GM12878 (cell line): Measurements from ENCODE around the gene SEPHS1. TPM values are rescaled to one million over a fixed set of nuclear protein-coding genes. Genes with fewer than 3 reads are reported as not detected.
A peak's percentile ranks its signal among the peaks of the same experiment; 100 is the strongest.

ENCODE experiments used
- ATAC-seq: fragments of 200-7000 bp; cut with Tn5 transposase; 3 replicates; pipeline ENCODE4 v1.9.1; 2020; ENCODE audit warnings: mild to moderate bottlenecking, moderate library complexity
- BruUV-seq: library from RNA; stranded (reverse); fragments of 400-500 nt; replicated peaks from 2 replicates; lab custom pipeline; 2021; lab: Mats Ljungman, UMichigan
- CTCF ChIA-PET: fragments of 300-600 bp; sonication (Branson Sonifier 250); formaldehyde crosslinking; extraction: SDS; loops from one replicate; lab custom pipeline; 2021; ENCODE audit warnings: inconsistent platforms; lab: Yijun Ruan, JAX
- POLR2A ChIA-PET: fragments of 350-600 bp; formaldehyde crosslinking; extraction: SDS; loops from one replicate; lab custom pipeline; 2021; ENCODE audit warnings: inconsistent platforms; lab: Charles Lee
- RAD21 ChIA-PET: fragments of 300-600 bp; sonication (Branson Sonifier 250); formaldehyde crosslinking; loops from one replicate; lab custom pipeline; 2023; ENCODE audit warnings: antibody characterized with exemption; ENCODE audit not compliant: unreplicated experiment; lab: Charles Lee
- SMC1A ChIA-PET: fragments of 300-600 bp; sonication (Branson Sonifier 250); formaldehyde crosslinking; loops from one replicate; lab custom pipeline; 2023; ENCODE audit not compliant: unreplicated experiment, uncharacterized antibody; lab: Charles Lee
- DNase-seq: peaks from one replicate; pipeline ENCODE4 v3.0.0-alpha.2; 2011; ENCODE audit warnings: low read depth, low spot score
- FAIRE-seq: peaks from 3 replicates; lab custom pipeline; 2011; peaks lifted over from hg19 to GRCh38; lab: Jason Lieb, UNC
- H2AFZ ChIP-seq: 2 replicates; pipeline ENCODE4 v1.6.0; 2011; ENCODE audit warnings: low read depth, low read length, control low read depth; ENCODE audit not compliant: control insufficient read depth
- H3K27ac ChIP-seq: 2 replicates; pipeline ENCODE4 v1.5.1; 2011; ENCODE audit warnings: control low read depth; ENCODE audit not compliant: control insufficient read depth, insufficient read depth
- H3K27me3 ChIP-seq, 2 experiments: replicated peaks in 1 of 2; 2 replicates each; pipeline versions ENCODE4 v1.6.0 to v1.6.1; 2011; ENCODE audit warnings: low read length in 1 of 2; ENCODE audit not compliant: control insufficient read depth in 2 of 2, insufficient read depth in 2 of 2
- H3K36me3 ChIP-seq, 2 experiments: 2 replicates each; pipeline ENCODE4 v1.5.1; 2011; ENCODE audit warnings: low read length in 1 of 2; ENCODE audit not compliant: control insufficient read depth in 2 of 2, insufficient read depth in 2 of 2
- H3K4me1 ChIP-seq: 2 replicates; pipeline ENCODE4 v1.6.1; 2011; ENCODE audit warnings: mild to moderate bottlenecking, low read length, moderate library complexity, mixed read lengths; ENCODE audit not compliant: control insufficient read depth, insufficient read depth
- H3K4me2 ChIP-seq: 2 replicates; pipeline ENCODE4 v1.6.0; 2011; ENCODE audit warnings: control low read depth; ENCODE audit not compliant: control insufficient read depth, insufficient read depth
- H3K4me3 ChIP-seq: fragments of 200-600 bp; sonication (generic); 2 replicates; pipeline ENCODE4 v1.5.1; 2016
- H3K79me2 ChIP-seq: 2 replicates; pipeline ENCODE4 v1.6.0; 2011; ENCODE audit warnings: low read length; ENCODE audit not compliant: control insufficient read depth, insufficient read depth
- H3K9ac ChIP-seq: 2 replicates; pipeline ENCODE4 v1.8.0; 2011; ENCODE audit warnings: low read length, control low read depth, mixed read lengths; ENCODE audit not compliant: control insufficient read depth, insufficient read depth
- H3K9me3 ChIP-seq: replicated peaks from 3 replicates; pipeline ENCODE4 v1.5.1; 2011; ENCODE audit warnings: mild to moderate bottlenecking, low read length; ENCODE audit not compliant: control insufficient read depth, insufficient read depth
- H4K20me1 ChIP-seq: 2 replicates; pipeline ENCODE4 v1.6.0; 2011; ENCODE audit not compliant: control insufficient read depth, insufficient read depth
- CBX5 ChIP-seq: sonication (generic); IDR thresholded peaks from 2 replicates; pipeline ENCODE4 v1.6.1; 2016; ENCODE audit warnings: low read depth, moderate library complexity, mild to moderate bottlenecking, inconsistent platforms
- CEBPZ ChIP-seq: fragments of 150-350 bp; IDR thresholded peaks from 2 replicates; pipeline ENCODE4 v1.6.1; 2016; ENCODE audit warnings: low read depth, low read length
- CTCF ChIP-seq, 3 experiments: IDR thresholded peaks in 2 of 3; conservative IDR thresholded peaks in 1 of 3; 2 replicates each; pipeline ENCODE4 v1.5.1; 2011; ENCODE audit warnings: low read depth in 3 of 3, low read length in 3 of 3, mild to moderate bottlenecking in 3 of 3, control low read depth in 2 of 3, moderate library complexity in 2 of 3, inconsistent platforms in 1 of 3, mixed read lengths in 1 of 3; ENCODE audit not compliant: control insufficient read depth in 2 of 3, insufficient read depth in 1 of 3; ENCODE audit errors: extremely low read depth in 1 of 3
- JUNB ChIP-seq: IDR thresholded peaks from 2 replicates; pipeline ENCODE4 v1.6.1; 2016; ENCODE audit warnings: antibody characterized with exemption, mild to moderate bottlenecking
- KDM1A ChIP-seq: fragments of 200-600 bp; sonication (generic); IDR thresholded peaks from 2 replicates; pipeline ENCODE4 v1.6.1; 2016; ENCODE audit warnings: borderline replicate concordance
- SREBF2 ChIP-seq: IDR thresholded peaks from 2 replicates; pipeline ENCODE4 v1.6.1; 2012; ENCODE audit warnings: mild to moderate bottlenecking, low read length
- ZNF274 ChIP-seq: IDR thresholded peaks from one replicate; pipeline ENCODE4 v1.8.0; 2011; ENCODE audit not compliant: insufficient read length, insufficient read depth
- ZNF592 ChIP-seq: fragments of 450-650 bp; IDR thresholded peaks from 2 replicates; pipeline ENCODE4 v1.6.1; 2017; ENCODE audit warnings: mild to moderate bottlenecking, moderate library complexity
- WGBS: methylation state at CpG from one replicate; pipeline ENCODE4 v1.1.6; 2016; ENCODE audit warnings: low lambda C conversion rate; ENCODE audit not compliant: insufficient replicate concordance, insufficient coverage; ENCODE audit errors: missing lambda C conversion rate; 5-methylcytosine and 5-hydroxymethylcytosine counted together
- in situ Hi-C: fragments of 300-500 bp; cut with MboI; formaldehyde crosslinking; loops from 9 replicates; pipeline ENCODE4 v1.14.3; 2018; ENCODE audit warnings: mixed read lengths
- intact Hi-C: fragments of 100-400 bp; cut with micrococcal nuclease; formaldehyde crosslinking; loops from one replicate; pipeline ENCODE4 v1.14.2; 2022; ENCODE audit not compliant: unreplicated experiment
- polyA plus RNA-seq, 11 experiments: library from polyadenylated mRNA; depleted of rRNA in 4 of 11; unstranded in 6 of 11; stranded (reverse) in 5 of 11; fragments of >200 nt; fragmentation: Nextera tagmentation in 4 of 11; fragmentation: Illumina TruSeq in 1 of 11; extraction: Ambion mirVana in 4 of 11; extraction: Trizol in 1 of 11; gene quantifications; 1 replicate in 1 of 11; 2 replicates in 10 of 11; pipeline versions ENCODE4 v1.2.1 to v1.2.3, GENCODE V29; 2011 to 2016; ENCODE audit warnings: inconsistent platforms in 2 of 11, missing spikeins in 2 of 11, low read depth in 1 of 11
- total RNA-seq, 4 experiments: library from RNA; depleted of rRNA in 3 of 4; stranded (reverse); fragments of >200 nt in 3 of 4; fragmentation: Illumina TruSeq in 1 of 4; extraction: Trizol in 1 of 4; gene quantifications; 2 replicates each; pipeline versions ENCODE4 v1.2.1 to v1.2.3, GENCODE V29; 2013 to 2021

SEPHS1 gene
- total and polyA plus RNA-seq, 10 of the 15 experiments (the other 5 are each of a cell fraction or from before 2014, with no cell fraction given), result 14.7 to 85.4 (median 48.5) TPM

- no peak overlapping the region for H2AFZ ChIP-seq
- intact Hi-C loops (no loop called here), in situ Hi-C loops (no loop called here)
- DNase-seq (no peak), ATAC-seq (no peak), FAIRE-seq (no peak)
- H3K27me3 ChIP-seq, result no peaks in the 10 kb centered on the region
- no peak overlapping the region for H3K4me2 ChIP-seq
- peaks cover 37% of the 10 kb centered on the region for H3K79me2 ChIP-seq
- TF ChIP-seq CBX5 (no peak), SREBF2 (no peak), JUNB (no peak), CTCF (IDR thresholded peaks at IDR 0.05 in 2 of 3, conservative IDR thresholded peaks at IDR 0.05 in 1 of 3; ENCODE audit: control insufficient read depth in 2 of 3, extremely low read depth in 1 of 3, insufficient read depth in 1 of 3, low read depth in 3 of 3, low read length in 3 of 3) (no peak), CEBPZ (no peak), KDM1A (no peak), ZNF592 (no peak), ZNF274 (no peak)
- SMC1A ChIA-PET, result no interaction called here
- RAD21 ChIA-PET, result no interaction called here
- H3K27ac ChIP-seq, result peak overlapping the region; percentile 24
- POLR2A ChIA-PET, result interaction anchor here (0.5 kb wide), 1 partner anchor 464 kb away, joined by 4 read pairs; no protein-coding TSS in a partner anchor
- CTCF ChIA-PET, result no interaction called here
- H4K20me1 ChIP-seq, result no peaks in the 10 kb centered on the region
- H3K4me1 ChIP-seq, result peaks cover 37% of the 10 kb centered on the region
- H3K9ac ChIP-seq, result no peak overlapping the region
- peaks cover 8 to 29% of the 10 kb centered on the region in 2 experiments for H3K36me3 ChIP-seq
- H3K9me3 ChIP-seq, result no peaks in the 10 kb centered on the region
- BruUV-seq, result no TSS peak
- 96% methylated on average over 6 of the region's 6 CpGs for WGBS
- H3K4me3 ChIP-seq, result no peak overlapping the region
These were observed 10.3 kb downstream of the SEPHS1 start for GRCh38 chr10:13337827-13338196.
